NCI-H1105 treated with DMSO at 0.1 percent for 48 hours (cell line): ENCODE data around the gene RPRD2.
"Not testable (repeated sequence)": the region's sequence is repeated elsewhere in the genome, so short reads cannot be mapped to it uniquely, and the experiment has no call there.

Experiments
- DNase-seq: peaks from one replicate; lab custom pipeline; 2025; lab: John Stamatoyannopoulos, UW

RPRD2 gene

GRCh38 chr1:150389650-150390049, 25.7 kb downstream of the RPRD2 start:
- DNase-seq: no peak

- DNase-seq: no peak
Measured at GRCh38 chr1:150392627-150393026, 28.7 kb downstream of the RPRD2 start.

GRCh38 chr1:150395115-150395514, 31.2 kb downstream of the RPRD2 start:
- DNase-seq: not testable (repeated sequence)

- no peak for DNase-seq
Measured at GRCh38 chr1:150397392-150398032, 33.6 kb downstream of the RPRD2 start.

GRCh38 chr1:150404465-150404864, 40.5 kb downstream of the RPRD2 start:
- DNase-seq: no peak

- no peak for DNase-seq
Measured at GRCh38 chr1:150405660-150406059, 41.7 kb downstream of the RPRD2 start.

- no peak for DNase-seq
Measured at GRCh38 chr1:150406483-150406882, 42.5 kb downstream of the RPRD2 start.

- DNase-seq: no peak
Measured at GRCh38 chr1:150407330-150407729, 43.4 kb downstream of the RPRD2 start.

- no peak for DNase-seq
Measured at GRCh38 chr1:150408800-150409199, 44.9 kb downstream of the RPRD2 start.

GRCh38 chr1:150409504-150410362, 45.8 kb downstream of the RPRD2 start:
- DNase-seq: no peak

GRCh38 chr1:150410582-150411101, 46.7 kb downstream of the RPRD2 start:
- DNase-seq: no peak

GRCh38 chr1:150414592-150414991, 50.6 kb downstream of the RPRD2 start:
- no peak for DNase-seq

- no peak for DNase-seq
Measured at GRCh38 chr1:150415800-150416199, 51.9 kb downstream of the RPRD2 start.

- peak; percentile 37 for DNase-seq
Measured at GRCh38 chr1:150420560-150421265, 56.8 kb downstream of the RPRD2 start.

GRCh38 chr1:150422541-150422940, 58.6 kb downstream of the RPRD2 start:
- DNase-seq: no peak

GRCh38 chr1:150429805-150430204, 65.9 kb downstream of the RPRD2 start:
- no peak for DNase-seq

GRCh38 chr1:150441121-150441520, 77.2 kb downstream of the RPRD2 start:
- no peak for DNase-seq

- DNase-seq: no peak
Measured at GRCh38 chr1:150444232-150444631, 80.3 kb downstream of the RPRD2 start.

GRCh38 chr1:150456146-150456647, 92.2 kb downstream of the RPRD2 start:
- DNase-seq: no peak

- peak; percentile 65 for DNase-seq
Measured at GRCh38 chr1:150464422-150464826, 100.5 kb downstream of the RPRD2 start.

- DNase-seq: no peak
Measured at GRCh38 chr1:150466964-150467363, 103.0 kb downstream of the RPRD2 start.

GRCh38 chr1:150469291-150469690, 105.3 kb downstream of the RPRD2 start:
- no peak for DNase-seq
